ENCODE data around the gene TNS1. TPM values are rescaled to one million over a fixed set of nuclear protein-coding genes. Genes with fewer than 3 reads are reported as not detected.

Gene TNS1
- total RNA-seq, 1 experiment from 2014 or later: 3.4 TPM

DNA sequence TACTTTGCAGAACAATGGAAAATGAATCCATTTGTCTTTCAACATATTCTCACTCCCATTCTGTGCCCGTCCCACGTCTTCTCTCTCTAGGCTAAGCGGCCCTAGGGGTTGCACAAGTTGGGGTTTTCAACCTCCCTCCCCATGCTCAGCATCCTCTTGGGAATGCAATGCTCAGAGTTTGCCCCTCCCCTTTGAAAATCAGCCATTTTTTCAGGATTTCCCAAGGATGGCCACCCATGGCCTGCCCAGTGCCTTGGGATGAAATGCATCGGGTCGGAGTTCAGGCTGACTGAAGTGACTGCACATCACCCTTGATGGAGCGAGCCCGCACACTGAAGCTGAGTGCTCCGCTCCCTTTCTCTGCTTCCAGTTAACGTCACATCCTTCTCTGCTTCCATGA, 87.9 kb downstream of the TNS1 start:
- Histone ChIP-seq H3K4ac (ENCODE audit: low read depth, low read length) (no peak overlapping the region), H2BK120ac (ENCODE audit: low read depth, low read length, poor library complexity, severe bottlenecking) (no peak overlapping the region), H2BK15ac (ENCODE audit: low read depth, low read length) (no peak overlapping the region), H3K23ac (ENCODE audit: insufficient read length, low read depth, low read length) (no peak overlapping the region), H2BK20ac (ENCODE audit: low read depth, low read length, poor library complexity, severe bottlenecking) (no peak overlapping the region), H2BK12ac (ENCODE audit: insufficient read length, low read depth, low read length) (no peak overlapping the region), H2BK5ac (ENCODE audit: insufficient read length, low read length) (no peak overlapping the region), H3K79me1 (ENCODE audit: insufficient read depth, low read depth, low read length, poor library complexity, severe bottlenecking) (no peaks in the 10 kb centered on the region), H3K23me2 (ENCODE audit: insufficient read length, low read depth, low read length, poor library complexity, severe bottlenecking) (no peaks in the 10 kb centered on the region), H3K56ac (ENCODE audit: insufficient read length, low read depth, low read length) (no peak overlapping the region), H4K8ac (replicated peaks; ENCODE audit: insufficient read length, low read depth, low read length) (no peak overlapping the region), H3K9ac (ENCODE audit: extremely low read depth, insufficient read length, low read length) (no peak overlapping the region), H3K18ac (ENCODE audit: insufficient read length, low read depth, low read length) (no peak overlapping the region), H3K14ac (ENCODE audit: insufficient read depth, low read length) (no peak overlapping the region), H2AK5ac (ENCODE audit: insufficient read length, low read length) (no peak overlapping the region), H3K27me3 (ENCODE audit: insufficient read depth, low read length) (no peaks in the 10 kb centered on the region), H3K79me2 (ENCODE audit: insufficient read depth, low read length) (no peaks in the 10 kb centered on the region), H4K5ac (ENCODE audit: insufficient read length, low read depth, low read length) (no peak overlapping the region), H4K91ac (ENCODE audit: insufficient read length, low read depth, low read length) (no peak overlapping the region), H3T11ph (ENCODE audit: low read length) (no peak overlapping the region), H2AFZ (ENCODE audit: low read length) (no peak overlapping the region), H3K27ac (ENCODE audit: insufficient read length, low read depth, low read length) (no peak overlapping the region), H4K20me1 (ENCODE audit: control insufficient read depth, insufficient read depth, insufficient read length) (no peaks in the 10 kb centered on the region), H3K4me2 (ENCODE audit: insufficient read depth, insufficient read length, low read length) (no peak overlapping the region), H3K9me3 (ENCODE audit: control insufficient read depth, low read depth, low read length) (no peaks in the 10 kb centered on the region), H3K4me1 (ENCODE audit: insufficient read depth, low read length) (peaks cover 9% of the 10 kb centered on the region; the same call in 1 of the 2 replicates)
- TF ChIP-seq, protein P1, sequence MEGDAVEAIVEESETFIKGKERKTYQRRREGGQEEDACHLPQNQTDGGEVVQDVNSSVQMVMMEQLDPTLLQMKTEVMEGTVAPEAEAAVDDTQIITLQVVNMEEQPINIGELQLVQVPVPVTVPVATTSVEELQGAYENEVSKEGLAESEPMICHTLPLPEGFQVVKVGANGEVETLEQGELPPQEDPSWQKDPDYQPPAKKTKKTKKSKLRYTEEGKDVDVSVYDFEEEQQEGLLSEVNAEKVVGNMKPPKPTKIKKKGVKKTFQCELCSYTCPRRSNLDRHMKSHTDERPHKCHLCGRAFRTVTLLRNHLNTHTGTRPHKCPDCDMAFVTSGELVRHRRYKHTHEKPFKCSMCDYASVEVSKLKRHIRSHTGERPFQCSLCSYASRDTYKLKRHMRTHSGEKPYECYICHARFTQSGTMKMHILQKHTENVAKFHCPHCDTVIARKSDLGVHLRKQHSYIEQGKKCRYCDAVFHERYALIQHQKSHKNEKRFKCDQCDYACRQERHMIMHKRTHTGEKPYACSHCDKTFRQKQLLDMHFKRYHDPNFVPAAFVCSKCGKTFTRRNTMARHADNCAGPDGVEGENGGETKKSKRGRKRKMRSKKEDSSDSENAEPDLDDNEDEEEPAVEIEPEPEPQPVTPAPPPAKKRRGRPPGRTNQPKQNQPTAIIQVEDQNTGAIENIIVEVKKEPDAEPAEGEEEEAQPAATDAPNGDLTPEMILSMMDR (conservative IDR thresholded peaks at IDR 0.05): no peak
- WGBS (ENCODE audit: extremely low coverage, insufficient read length, low lambda C conversion rate): no CpG with 5 or more reads among the region's 9 CpGs
- Mint-ChIP-seq H3K4me3 (no peak overlapping the region), H3K27me3 (ENCODE audit: low read depth) (peaks cover 8% of the 10 kb centered on the region), H3K4me1 (peaks cover 41 to 71% of the 10 kb centered on the region in 2 experiments), H3K9me3 (peaks cover 0 to 2% of the 10 kb centered on the region in 2 experiments; a peak in 1 of 5 replicates), H3K36me3 (ENCODE audit: insufficient read depth in 1 of 3, low read depth in 3 of 3) (no peaks in the 10 kb centered on the region; a peak in 1 of 7 replicates), H3K27ac (no peak overlapping the region)
- DNase-seq: no peak
